LNCAP (cell line): Measurements from ENCODE around the gene TBCEL.

Source experiments
- CTCF ChIP-seq: fragments of 450-650 bp; IDR thresholded peaks from 2 replicates; pipeline ENCODE4 v1.5.1; 2017; ENCODE audit warnings: mild to moderate bottlenecking

TBCEL gene

DNA sequence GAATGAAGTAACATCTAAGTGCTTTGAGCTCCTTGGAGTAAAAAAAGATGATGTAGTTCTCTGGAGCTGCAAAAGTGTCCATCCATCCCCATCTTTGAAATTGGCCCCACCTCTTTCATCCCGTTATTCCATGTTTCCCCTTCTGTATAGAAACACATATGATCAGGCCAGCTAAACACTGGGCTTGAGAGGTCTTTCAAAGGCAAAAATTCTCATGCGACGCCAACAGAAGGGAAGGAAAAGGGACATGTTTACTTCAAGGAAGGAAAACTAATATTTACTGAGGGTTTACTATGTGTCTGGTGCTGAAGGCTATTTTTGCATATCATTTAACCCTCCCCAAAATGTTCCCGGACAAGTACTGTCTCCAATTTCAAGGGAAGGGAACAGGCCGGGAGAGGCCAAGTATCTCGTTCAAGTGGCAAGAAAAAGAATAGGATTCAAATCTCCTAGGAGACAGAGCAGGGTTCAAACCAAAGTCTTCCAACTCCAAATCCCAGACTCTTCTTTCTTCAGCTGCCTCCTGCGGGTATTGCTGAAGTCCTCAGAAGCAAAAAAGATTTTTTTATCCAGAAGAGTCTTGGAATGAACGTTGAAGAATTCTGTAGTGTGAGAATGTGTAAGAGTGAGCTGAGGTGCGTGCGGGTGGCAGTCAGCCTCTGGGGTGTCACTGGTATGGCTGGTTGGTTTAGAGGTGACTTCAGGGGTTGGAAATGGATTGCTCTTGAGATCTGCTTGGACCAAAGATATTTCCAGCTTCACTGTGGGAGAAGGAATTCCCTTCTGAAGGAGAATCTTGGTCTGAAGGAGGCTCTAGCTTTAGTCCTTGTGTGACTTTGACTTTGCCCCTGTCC lies 87.2 kb downstream of the TBCEL start:
- TF ChIP-seq CTCF: no peak

- peak; percentile 80 for TF ChIP-seq CTCF
These were observed 88.9 kb downstream of the TBCEL start for GRCh38 chr11:121112498-121113455.

GRCh38 chr11:121113611-121114010 lies 89.7 kb downstream of the TBCEL start:
- TF ChIP-seq CTCF: no peak

DNA sequence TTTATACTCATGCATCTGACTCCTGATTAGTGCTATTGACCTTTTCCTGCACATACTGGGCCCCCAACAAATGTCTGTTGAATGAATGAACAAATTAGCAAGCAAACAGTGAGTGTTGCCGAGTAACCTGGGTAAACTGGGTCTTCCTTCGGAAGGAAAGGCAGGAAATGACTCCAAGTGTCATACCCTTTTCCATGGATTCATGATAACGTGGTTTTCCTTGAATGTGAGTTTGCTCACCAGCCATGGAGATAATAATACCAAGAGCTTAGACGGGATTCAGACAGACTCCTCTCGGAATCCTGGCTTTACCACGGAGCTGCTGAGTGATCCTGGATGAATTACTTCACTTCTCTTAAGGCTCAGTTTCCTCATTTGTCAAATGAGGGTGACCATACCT lies 93.9 kb downstream of the TBCEL start:
- no peak for TF ChIP-seq CTCF

- TF ChIP-seq CTCF: peak; percentile 45; the same call in 1 of the 2 replicates
These were observed 95.5 kb downstream of the TBCEL start for GRCh38 chr11:121119440-121119839.

DNA sequence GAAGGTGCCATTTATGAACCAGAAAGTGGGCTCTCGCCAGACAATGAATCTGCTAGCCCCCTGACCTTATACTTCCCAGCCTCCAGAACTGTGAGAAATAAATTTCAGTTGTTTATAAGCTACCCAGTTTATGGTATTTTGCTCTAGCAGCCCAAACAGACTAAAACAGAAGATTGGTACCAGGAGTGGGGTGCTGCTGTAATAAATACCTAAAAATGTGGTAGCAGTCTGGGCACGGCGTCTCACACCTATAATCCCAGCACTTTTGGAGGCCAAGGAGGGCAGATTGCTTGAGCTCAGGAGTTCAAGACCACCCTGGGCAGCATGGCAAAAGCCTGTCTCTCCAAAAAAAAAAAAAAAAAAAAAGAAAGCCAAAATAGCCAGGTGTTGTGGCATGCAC lies 98.4 kb downstream of the TBCEL start:
- TF ChIP-seq CTCF: no peak

DNA sequence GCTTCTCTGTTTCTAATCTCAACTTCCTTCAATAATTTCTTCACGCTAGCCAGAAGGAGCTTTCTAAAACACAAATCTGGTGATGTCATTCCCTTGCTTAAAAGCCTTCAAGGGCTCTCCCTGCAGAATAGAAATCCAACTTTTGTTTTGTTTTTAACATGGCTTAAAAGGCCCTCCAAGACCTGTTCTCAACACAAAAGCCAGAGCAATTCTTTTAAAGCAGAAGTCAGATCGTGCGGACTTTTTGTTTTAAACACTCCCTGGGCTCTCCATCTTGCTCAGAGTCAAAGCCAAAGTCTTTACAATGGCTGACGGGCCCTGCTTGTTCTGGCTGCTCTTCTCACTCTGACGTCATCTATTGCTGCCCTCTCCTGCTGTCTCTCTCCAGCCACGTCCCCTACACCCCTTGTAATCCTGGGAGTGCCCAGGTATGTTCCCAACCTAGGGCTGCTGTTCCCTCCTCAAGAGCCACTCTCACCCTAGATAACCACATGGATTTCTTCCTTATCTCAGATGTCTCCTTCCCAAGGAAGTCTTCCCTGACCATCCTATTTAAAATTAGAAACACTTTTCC lies 99.7 kb downstream of the TBCEL start:
- no peak for TF ChIP-seq CTCF
